IPS-20b (cell line): ENCODE results near the gene MARK4.

Experiments used
- H3K27ac ChIP-seq: one replicate; pipeline ENCODE4 v1.5.1; 2013; ENCODE audit warnings: low read length
- H3K27me3 ChIP-seq: 2 replicates; pipeline ENCODE4 v1.6.1; 2013; ENCODE audit warnings: mild to moderate bottlenecking, low read length, inconsistent platforms; ENCODE audit not compliant: insufficient read depth
- H3K36me3 ChIP-seq: 2 replicates; pipeline ENCODE4 v1.6.1; 2013; ENCODE audit warnings: low read depth, mild to moderate bottlenecking, inconsistent platforms, low read length, moderate library complexity; ENCODE audit not compliant: insufficient read depth
- H3K4me1 ChIP-seq: 2 replicates; pipeline ENCODE4 v1.6.1; 2013; ENCODE audit warnings: mild to moderate bottlenecking, control low read depth, inconsistent platforms, low read length, moderate library complexity; ENCODE audit not compliant: insufficient read depth
- H3K4me3 ChIP-seq: 2 replicates; pipeline ENCODE4 v1.5.1; 2013; ENCODE audit warnings: mild to moderate bottlenecking, low read length, inconsistent platforms
- H3K9ac ChIP-seq: 2 replicates; pipeline ENCODE4 v1.6.1; 2013; ENCODE audit warnings: low read depth, mild to moderate bottlenecking, inconsistent platforms, low read length, moderate library complexity
- H3K9me3 ChIP-seq: 2 replicates; pipeline ENCODE4 v1.6.1; 2013; ENCODE audit warnings: mild to moderate bottlenecking, low read depth, low read length, inconsistent platforms; ENCODE audit not compliant: insufficient read depth

The MARK4 gene

GRCh38 chr19:45348367-45349125, 97.5 kb downstream of the MARK4 start:
- H3K4me3 ChIP-seq, result no peak overlapping the region
- H3K9me3 ChIP-seq, result no peaks in the 10 kb centered on the region
- no peak overlapping the region for H3K27ac ChIP-seq
- H3K36me3 ChIP-seq, result peaks cover 37% of the 10 kb centered on the region
- H3K9ac ChIP-seq, result no peak overlapping the region
- no peaks in the 10 kb centered on the region for H3K4me1 ChIP-seq
- no peaks in the 10 kb centered on the region; the same call in 1 of the 2 replicates for H3K27me3 ChIP-seq

GRCh38 chr19:45349126-45349415, 98.0 kb downstream of the MARK4 start:
- peaks cover 42% of the 10 kb centered on the region for H3K36me3 ChIP-seq

GRCh38 chr19:45349430-45349941, 98.4 kb downstream of the MARK4 start:
- Histone ChIP-seq H3K36me3 (peaks cover 46% of the 10 kb centered on the region), H3K27ac (no peak overlapping the region), H3K27me3 (no peaks in the 10 kb centered on the region; the same call in 1 of the 2 replicates), H3K9ac (no peak overlapping the region), H3K4me3 (no peak overlapping the region), H3K4me1 (no peaks in the 10 kb centered on the region), H3K9me3 (no peaks in the 10 kb centered on the region)

More at GRCh38 chr19:45349126-45349415, 98.0 kb downstream of the MARK4 start:
- no peaks in the 10 kb centered on the region for H3K4me1 ChIP-seq
- H3K27me3 ChIP-seq, result no peaks in the 10 kb centered on the region; the same call in 1 of the 2 replicates
- no peak overlapping the region for H3K9ac ChIP-seq
- H3K9me3 ChIP-seq, result no peaks in the 10 kb centered on the region
- no peak overlapping the region for H3K4me3 ChIP-seq
- H3K27ac ChIP-seq, result no peak overlapping the region

- peaks cover 55% of the 10 kb centered on the region for H3K36me3 ChIP-seq
These were observed 99.5 kb downstream of the MARK4 start for GRCh38 chr19:45350477-45351058.

GRCh38 chr19:45351401-45351952, 100.4 kb downstream of the MARK4 start:
- Histone ChIP-seq H3K9me3 (no peaks in the 10 kb centered on the region), H3K27me3 (no peaks in the 10 kb centered on the region), H3K9ac (no peak overlapping the region), H3K36me3 (peaks cover 64% of the 10 kb centered on the region), H3K4me3 (no peak overlapping the region), H3K27ac (no peak overlapping the region), H3K4me1 (no peaks in the 10 kb centered on the region)

More at GRCh38 chr19:45350477-45351058, 99.5 kb downstream of the MARK4 start:
- Histone ChIP-seq H3K4me1 (no peaks in the 10 kb centered on the region), H3K9me3 (no peaks in the 10 kb centered on the region), H3K27ac (no peak overlapping the region), H3K9ac (no peak overlapping the region), H3K4me3 (no peak overlapping the region), H3K27me3 (no peaks in the 10 kb centered on the region; the same call in 1 of the 2 replicates)

- Histone ChIP-seq H3K27me3 (no peaks in the 10 kb centered on the region), H3K4me1 (no peaks in the 10 kb centered on the region), H3K36me3 (peaks cover 70% of the 10 kb centered on the region), H3K9ac (no peak overlapping the region), H3K4me3 (no peak overlapping the region), H3K27ac (no peak overlapping the region), H3K9me3 (no peaks in the 10 kb centered on the region)
These were observed 101.0 kb downstream of the MARK4 start for GRCh38 chr19:45352062-45352461.

- H3K4me1 ChIP-seq, result no peaks in the 10 kb centered on the region
- H3K9ac ChIP-seq, result no peak overlapping the region
- H3K9me3 ChIP-seq, result no peaks in the 10 kb centered on the region
- H3K36me3 ChIP-seq, result peaks cover 74% of the 10 kb centered on the region
- no peaks in the 10 kb centered on the region for H3K27me3 ChIP-seq
- H3K27ac ChIP-seq, result no peak overlapping the region
- no peak overlapping the region for H3K4me3 ChIP-seq
These were observed 101.4 kb downstream of the MARK4 start for GRCh38 chr19:45352471-45352870.

- Histone ChIP-seq H3K36me3 (peaks cover 81% of the 10 kb centered on the region), H3K4me3 (no peak overlapping the region), H3K4me1 (no peaks in the 10 kb centered on the region), H3K9ac (no peak overlapping the region), H3K9me3 (no peaks in the 10 kb centered on the region), H3K27ac (no peak overlapping the region), H3K27me3 (no peaks in the 10 kb centered on the region)
These were observed 102.1 kb downstream of the MARK4 start for GRCh38 chr19:45352914-45353796.

GRCh38 chr19:45354241-45354842, 103.3 kb downstream of the MARK4 start:
- H3K27ac ChIP-seq, result no peak overlapping the region
- H3K9ac ChIP-seq, result no peak overlapping the region
- peaks cover 93% of the 10 kb centered on the region for H3K36me3 ChIP-seq
- H3K4me3 ChIP-seq, result no peak overlapping the region
- no peaks in the 10 kb centered on the region for H3K27me3 ChIP-seq
- H3K9me3 ChIP-seq, result no peaks in the 10 kb centered on the region
- no peaks in the 10 kb centered on the region for H3K4me1 ChIP-seq
